ENCODE results near the gene SBNO1.

The SBNO1 gene

DNA sequence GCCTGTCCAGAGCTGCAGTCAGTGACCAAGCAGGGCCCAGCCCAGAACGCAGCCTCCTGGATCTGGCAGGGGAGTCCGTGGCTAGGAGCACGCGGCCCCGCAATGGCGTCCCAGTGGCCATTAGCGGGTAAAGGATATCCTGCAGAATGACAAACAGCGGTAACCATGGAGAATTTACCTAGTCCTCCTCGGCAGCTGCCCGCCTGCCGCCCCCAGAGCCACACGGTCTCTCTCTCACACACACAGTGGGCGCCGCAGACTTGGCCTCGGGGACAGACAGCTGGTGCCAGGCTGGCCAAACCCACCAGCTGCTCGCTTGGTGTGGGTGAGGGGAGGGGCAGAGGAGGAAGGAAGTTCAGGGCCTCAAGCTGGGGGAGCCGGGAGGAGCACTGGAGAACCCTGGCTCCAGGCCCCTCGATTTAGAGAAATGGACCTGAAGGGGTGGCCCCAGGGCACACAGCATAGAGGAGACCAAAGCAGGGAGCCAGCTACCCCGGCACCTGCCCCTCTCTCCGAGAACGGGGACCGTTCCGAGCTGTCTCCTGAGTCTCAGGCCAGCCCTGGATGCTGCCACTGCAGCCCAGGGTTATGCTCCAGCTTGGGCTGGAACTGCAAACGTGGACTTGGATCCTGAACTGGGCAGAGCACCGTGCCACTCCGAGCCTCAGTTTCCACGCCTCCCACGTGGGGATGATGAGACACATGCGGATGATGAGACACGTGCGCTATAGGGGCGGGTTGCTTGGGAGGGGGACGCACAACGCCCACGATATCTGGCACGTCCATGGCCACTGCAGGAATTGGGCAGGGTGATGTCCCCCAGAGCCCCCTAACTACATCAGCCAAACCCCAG lies 96.4 kb downstream of the SBNO1 start:
- no peak overlapping the region for H3K4me2 ChIP-seq (ENCODE audit: low read depth, low read length)
- no peak for DNase-seq
- no peaks in the 10 kb centered on the region for H3K36me3 ChIP-seq (replicated peaks; ENCODE audit: insufficient read depth, low read length)
- no peak overlapping the region for H3K27ac ChIP-seq (ENCODE audit: low read length)
- H3K9me2 ChIP-seq (replicated peaks; ENCODE audit: insufficient read depth, low read length) = no peaks in the 10 kb centered on the region
- TF ChIP-seq, protein P1, sequence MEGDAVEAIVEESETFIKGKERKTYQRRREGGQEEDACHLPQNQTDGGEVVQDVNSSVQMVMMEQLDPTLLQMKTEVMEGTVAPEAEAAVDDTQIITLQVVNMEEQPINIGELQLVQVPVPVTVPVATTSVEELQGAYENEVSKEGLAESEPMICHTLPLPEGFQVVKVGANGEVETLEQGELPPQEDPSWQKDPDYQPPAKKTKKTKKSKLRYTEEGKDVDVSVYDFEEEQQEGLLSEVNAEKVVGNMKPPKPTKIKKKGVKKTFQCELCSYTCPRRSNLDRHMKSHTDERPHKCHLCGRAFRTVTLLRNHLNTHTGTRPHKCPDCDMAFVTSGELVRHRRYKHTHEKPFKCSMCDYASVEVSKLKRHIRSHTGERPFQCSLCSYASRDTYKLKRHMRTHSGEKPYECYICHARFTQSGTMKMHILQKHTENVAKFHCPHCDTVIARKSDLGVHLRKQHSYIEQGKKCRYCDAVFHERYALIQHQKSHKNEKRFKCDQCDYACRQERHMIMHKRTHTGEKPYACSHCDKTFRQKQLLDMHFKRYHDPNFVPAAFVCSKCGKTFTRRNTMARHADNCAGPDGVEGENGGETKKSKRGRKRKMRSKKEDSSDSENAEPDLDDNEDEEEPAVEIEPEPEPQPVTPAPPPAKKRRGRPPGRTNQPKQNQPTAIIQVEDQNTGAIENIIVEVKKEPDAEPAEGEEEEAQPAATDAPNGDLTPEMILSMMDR (IDR thresholded peaks at IDR 0.05; ENCODE audit: low read length) = no peak
- no peak for TF ChIP-seq EZH2 (optimal IDR thresholded peaks at IDR 0.05; ENCODE audit: low read depth, low read length)
- H4K20me1 ChIP-seq (ENCODE audit: insufficient read depth, low read length) = no peaks in the 10 kb centered on the region
- no peak overlapping the region for H2AFZ ChIP-seq (ENCODE audit: low read length)
- H3F3A ChIP-seq (ENCODE audit: insufficient read depth, low read length) = no peaks in the 10 kb centered on the region
- H3K4me1 ChIP-seq (ENCODE audit: low read length) = no peaks in the 10 kb centered on the region
- no peaks in the 10 kb centered on the region for H3K79me2 ChIP-seq (ENCODE audit: low read length)
- no peak overlapping the region for H3K4me3 ChIP-seq (ENCODE audit: low read length)
- no peaks in the 10 kb centered on the region for H3K27me3 ChIP-seq (replicated peaks; ENCODE audit: insufficient read depth, low read length)
- no peak overlapping the region for H3K9ac ChIP-seq (ENCODE audit: low read length)
- H3K9me3 ChIP-seq (replicated peaks; ENCODE audit: insufficient read depth, low read length) = no peaks in the 10 kb centered on the region

DNA sequence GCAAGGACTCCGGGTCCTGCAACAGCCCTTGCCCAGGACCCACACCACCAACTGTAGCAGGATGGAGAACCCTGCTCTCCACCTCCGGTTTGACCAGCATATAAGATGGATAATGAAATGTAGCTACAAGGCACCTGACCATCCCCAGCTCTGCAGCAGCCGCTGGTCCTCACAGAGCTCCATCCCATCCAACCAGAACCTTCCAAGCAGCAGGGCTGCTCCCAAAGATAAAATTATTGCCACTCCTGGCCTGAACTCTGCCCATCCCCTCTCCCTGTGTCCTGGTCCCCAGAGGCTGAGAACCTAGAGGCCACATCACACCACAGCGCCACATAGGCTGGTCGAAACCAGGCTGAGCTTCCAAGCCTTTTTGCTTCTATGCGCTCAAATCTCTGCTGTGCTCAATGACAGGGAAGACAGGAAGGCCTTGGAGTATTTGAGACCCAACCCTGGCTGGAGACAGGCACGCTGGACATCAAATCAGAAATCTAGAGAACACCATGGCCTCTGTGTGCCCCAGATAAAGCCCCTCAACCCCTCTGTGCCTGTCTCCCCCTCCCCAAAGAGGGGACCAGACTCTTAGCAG lies 97.2 kb downstream of the SBNO1 start:
- no peaks in the 10 kb centered on the region for H3K36me3 ChIP-seq (replicated peaks; ENCODE audit: insufficient read depth, low read length)
- no peaks in the 10 kb centered on the region for H3K9me3 ChIP-seq (replicated peaks; ENCODE audit: insufficient read depth, low read length)
- H3K9me2 ChIP-seq (replicated peaks; ENCODE audit: insufficient read depth, low read length) = no peaks in the 10 kb centered on the region
- no peaks in the 10 kb centered on the region for H3F3A ChIP-seq (ENCODE audit: insufficient read depth, low read length)
- H4K20me1 ChIP-seq (ENCODE audit: insufficient read depth, low read length) = no peaks in the 10 kb centered on the region
- H3K4me2 ChIP-seq (ENCODE audit: low read depth, low read length) = no peak overlapping the region
- no peak overlapping the region for H3K27ac ChIP-seq (ENCODE audit: low read length)
- H3K27me3 ChIP-seq (replicated peaks; ENCODE audit: insufficient read depth, low read length) = no peaks in the 10 kb centered on the region
- TF ChIP-seq EZH2 (optimal IDR thresholded peaks at IDR 0.05; ENCODE audit: low read depth, low read length) = no peak
- no peak for DNase-seq
- H3K4me3 ChIP-seq (ENCODE audit: low read length) = no peak overlapping the region
- H3K4me1 ChIP-seq (ENCODE audit: low read length) = no peaks in the 10 kb centered on the region
- H3K9ac ChIP-seq (ENCODE audit: low read length) = no peak overlapping the region
- H3K79me2 ChIP-seq (ENCODE audit: low read length) = no peaks in the 10 kb centered on the region
- no peak overlapping the region for H2AFZ ChIP-seq (ENCODE audit: low read length)

DNA sequence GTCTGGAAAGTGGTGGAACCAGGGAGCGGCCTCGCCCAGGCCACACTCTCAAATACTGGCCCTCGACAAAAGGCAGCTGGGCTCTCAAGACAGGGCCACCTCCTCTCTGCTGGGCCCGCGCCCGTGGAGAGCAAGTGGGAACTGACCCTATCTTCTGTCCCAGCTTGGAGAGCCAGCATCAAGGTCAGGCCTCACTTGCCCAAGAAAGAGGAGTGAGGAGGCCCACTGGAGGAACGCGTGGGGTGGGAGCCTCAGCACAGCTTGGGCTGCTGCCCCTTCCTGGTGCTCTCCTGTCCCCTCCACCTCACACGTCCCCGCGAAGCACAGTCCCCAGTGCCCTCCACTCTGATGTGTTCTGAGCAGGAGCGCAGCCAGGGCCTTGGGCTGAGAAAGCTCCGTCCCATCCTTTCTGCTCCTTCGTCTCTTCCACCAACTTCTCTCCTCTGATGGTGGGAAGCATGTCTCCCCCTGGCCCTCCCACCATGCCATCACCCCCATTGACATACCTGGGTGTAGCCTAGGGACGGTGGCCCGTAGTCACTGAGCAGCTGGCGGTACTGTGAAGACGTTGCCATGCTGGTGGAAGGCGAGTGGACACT lies 97.9 kb downstream of the SBNO1 start:
- DNase-seq = no peak
- H3K79me2 ChIP-seq (ENCODE audit: low read length) = no peaks in the 10 kb centered on the region
- H2AFZ ChIP-seq (ENCODE audit: low read length) = no peak overlapping the region
- no peak overlapping the region for H3K9ac ChIP-seq (ENCODE audit: low read length)
- H3K9me2 ChIP-seq (replicated peaks; ENCODE audit: insufficient read depth, low read length) = no peaks in the 10 kb centered on the region
- no peak overlapping the region for H3K27ac ChIP-seq (ENCODE audit: low read length)
- no peaks in the 10 kb centered on the region for H3K36me3 ChIP-seq (replicated peaks; ENCODE audit: insufficient read depth, low read length)
- no peak overlapping the region for H3K4me2 ChIP-seq (ENCODE audit: low read depth, low read length)
- no peaks in the 10 kb centered on the region for H4K20me1 ChIP-seq (ENCODE audit: insufficient read depth, low read length)
- no peaks in the 10 kb centered on the region for H3K9me3 ChIP-seq (replicated peaks; ENCODE audit: insufficient read depth, low read length)
- H3K4me1 ChIP-seq (ENCODE audit: low read length) = no peaks in the 10 kb centered on the region
- no peaks in the 10 kb centered on the region for H3K27me3 ChIP-seq (replicated peaks; ENCODE audit: insufficient read depth, low read length)
- no peak overlapping the region for H3K4me3 ChIP-seq (ENCODE audit: low read length)
- no peaks in the 10 kb centered on the region for H3F3A ChIP-seq (ENCODE audit: insufficient read depth, low read length)
- no peak for TF ChIP-seq EZH2 (optimal IDR thresholded peaks at IDR 0.05; ENCODE audit: low read depth, low read length)

DNA sequence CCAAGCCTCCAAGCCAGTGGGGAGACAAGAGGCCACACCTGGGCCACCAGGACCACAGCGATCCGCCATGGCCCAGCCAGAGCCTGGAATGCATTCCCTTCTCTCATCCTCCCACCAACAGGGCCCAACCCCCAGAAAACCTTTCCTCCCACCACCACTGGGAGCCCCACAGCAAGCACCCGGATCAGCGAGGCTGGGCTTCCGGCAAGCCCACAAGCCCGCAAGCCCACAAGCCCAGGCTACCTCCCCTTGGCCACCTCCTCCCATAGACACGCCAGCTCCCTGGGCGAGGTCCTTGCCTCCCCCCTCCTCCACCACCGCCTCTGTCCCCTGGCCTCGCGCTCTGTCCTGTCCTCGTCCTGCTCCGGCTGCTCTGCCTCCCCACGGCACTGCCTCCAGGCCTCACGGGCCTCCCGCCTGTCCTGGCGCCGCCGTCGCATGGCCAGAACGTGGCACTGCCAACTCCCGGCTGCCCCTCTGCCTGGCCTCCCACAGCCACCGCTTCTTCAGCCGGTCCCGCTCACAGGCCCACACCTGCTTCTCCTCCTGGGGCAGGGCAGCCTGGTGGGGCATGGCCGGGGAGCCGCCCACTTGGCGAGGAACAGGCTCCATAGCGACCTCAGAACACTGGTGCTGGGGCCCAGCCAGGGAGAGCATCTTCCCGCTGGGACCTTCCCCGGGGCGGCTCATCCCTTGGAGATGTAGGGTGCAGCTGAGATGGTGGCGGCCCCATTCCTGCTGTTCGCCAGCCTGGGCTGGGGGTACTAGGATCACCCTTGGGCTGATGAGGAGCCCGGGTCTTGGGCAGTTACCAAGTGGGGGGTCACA lies 98.6 kb downstream of the SBNO1 start:
- Histone ChIP-seq H3K9ac (ENCODE audit: low read length) (no peak overlapping the region), H4K20me1 (ENCODE audit: insufficient read depth, low read length) (no peaks in the 10 kb centered on the region), H3K4me2 (ENCODE audit: low read depth, low read length) (no peak overlapping the region), H3K4me1 (ENCODE audit: low read length) (no peaks in the 10 kb centered on the region), H3K9me2 (replicated peaks; ENCODE audit: insufficient read depth, low read length) (no peaks in the 10 kb centered on the region), H3K27me3 (replicated peaks; ENCODE audit: insufficient read depth, low read length) (no peaks in the 10 kb centered on the region), H3K4me3 (ENCODE audit: low read length) (no peak overlapping the region), H3K27ac (ENCODE audit: low read length) (no peak overlapping the region), H3K9me3 (replicated peaks; ENCODE audit: insufficient read depth, low read length) (no peaks in the 10 kb centered on the region), H2AFZ (ENCODE audit: low read length) (no peak overlapping the region), H3K79me2 (ENCODE audit: low read length) (no peaks in the 10 kb centered on the region), H3F3A (ENCODE audit: insufficient read depth, low read length) (no peaks in the 10 kb centered on the region), H3K36me3 (replicated peaks; ENCODE audit: insufficient read depth, low read length) (no peaks in the 10 kb centered on the region)
- DNase-seq = no peak
- TF ChIP-seq, protein P1 (IDR thresholded peaks at IDR 0.05; ENCODE audit: low read length) = no peak
- no peak for TF ChIP-seq EZH2phosphoT487 (IDR thresholded peaks at IDR 0.05; ENCODE audit: low read length)
- TF ChIP-seq EZH2 (optimal IDR thresholded peaks at IDR 0.05; ENCODE audit: low read depth, low read length) = no peak
